MM.1S (cell line): Measurements from ENCODE around the gene TGFBR2.

ENCODE experiments used
- DNase-seq: peaks from one replicate; pipeline ENCODE4 v3.0.0-alpha.2; 2015
- H2AFZ ChIP-seq: fragments of 300-600 bp; sonication (generic); 2 replicates; pipeline ENCODE4 v1.6.0; 2016; ENCODE audit warnings: antibody characterized with exemption, low read length
- H3F3A ChIP-seq: fragments of 300-600 bp; sonication (generic); 2 replicates; pipeline ENCODE4 v1.6.1; 2016; ENCODE audit warnings: mild to moderate bottlenecking, antibody characterized with exemption, low read length, moderate library complexity, mixed read lengths; ENCODE audit not compliant: insufficient read depth
- H3K27ac ChIP-seq: fragments of 300-600 bp; sonication (generic); 2 replicates; pipeline ENCODE4 v1.5.1; 2016; ENCODE audit warnings: mild to moderate bottlenecking, low read length
- H3K27me3 ChIP-seq: fragments of 300-600 bp; sonication (generic); replicated peaks from 2 replicates; pipeline ENCODE4 v1.6.0; 2016; ENCODE audit warnings: low read length; ENCODE audit not compliant: insufficient read depth
- H3K36me3 ChIP-seq: fragments of 300-600 bp; sonication (generic); replicated peaks from 2 replicates; pipeline ENCODE4 v1.6.1; 2016; ENCODE audit warnings: mild to moderate bottlenecking, low read length, mixed read lengths; ENCODE audit not compliant: insufficient read depth
- H3K4me1 ChIP-seq: fragments of 300-600 bp; sonication (generic); 2 replicates; pipeline ENCODE4 v1.6.1; 2016; ENCODE audit warnings: low read length, mixed read lengths
- H3K4me2 ChIP-seq: fragments of 300-600 bp; sonication (generic); 2 replicates; pipeline ENCODE4 v1.6.0; 2016; ENCODE audit warnings: low read depth, low read length
- H3K4me3 ChIP-seq: fragments of 300-600 bp; sonication (generic); 2 replicates; pipeline ENCODE4 v1.5.1; 2016; ENCODE audit warnings: low read length, mixed read lengths
- H3K79me2 ChIP-seq: fragments of 300-600 bp; sonication (generic); 2 replicates; pipeline ENCODE4 v1.6.1; 2016; ENCODE audit warnings: mixed run types, low read length, mixed read lengths
- H3K9ac ChIP-seq: fragments of 300-600 bp; sonication (generic); 2 replicates; pipeline ENCODE4 v1.6.1; 2016; ENCODE audit warnings: low read length, mixed read lengths
- H3K9me2 ChIP-seq: fragments of 300-600 bp; sonication (generic); replicated peaks from 2 replicates; pipeline ENCODE4 v1.6.1; 2016; ENCODE audit warnings: mild to moderate bottlenecking, low read length, mixed read lengths; ENCODE audit not compliant: insufficient read depth
- H3K9me3 ChIP-seq: fragments of 300-600 bp; sonication (generic); replicated peaks from 2 replicates; pipeline ENCODE4 v1.6.1; 2016; ENCODE audit warnings: mild to moderate bottlenecking, low read length, mixed read lengths; ENCODE audit not compliant: insufficient read depth
- H4K20me1 ChIP-seq: fragments of 300-600 bp; sonication (generic); 2 replicates; pipeline ENCODE4 v1.6.1; 2016; ENCODE audit warnings: mild to moderate bottlenecking, low read length, moderate library complexity, mixed read lengths; ENCODE audit not compliant: insufficient read depth
- EZH2 ChIP-seq: fragments of 300-600 bp; sonication (generic); optimal IDR thresholded peaks from 2 replicates; pipeline ENCODE3; 2017; ENCODE audit warnings: low read depth, mild to moderate bottlenecking, antibody characterized with exemption, low read length, mixed read lengths
- EZH2phosphoT487 ChIP-seq: fragments of 300-600 bp; sonication (generic); IDR thresholded peaks from 2 replicates; pipeline ENCODE4 v1.6.1; 2018; ENCODE audit warnings: antibody characterized with exemption, low read length
- TF ChIP-seq, protein P1 (sequence below): fragments of 300-600 bp; sonication (generic); IDR thresholded peaks from 2 replicates; pipeline ENCODE4 v1.5.1; 2016; ENCODE audit warnings: antibody characterized with exemption, low read length, mixed read lengths

TGFBR2 gene

DNA sequence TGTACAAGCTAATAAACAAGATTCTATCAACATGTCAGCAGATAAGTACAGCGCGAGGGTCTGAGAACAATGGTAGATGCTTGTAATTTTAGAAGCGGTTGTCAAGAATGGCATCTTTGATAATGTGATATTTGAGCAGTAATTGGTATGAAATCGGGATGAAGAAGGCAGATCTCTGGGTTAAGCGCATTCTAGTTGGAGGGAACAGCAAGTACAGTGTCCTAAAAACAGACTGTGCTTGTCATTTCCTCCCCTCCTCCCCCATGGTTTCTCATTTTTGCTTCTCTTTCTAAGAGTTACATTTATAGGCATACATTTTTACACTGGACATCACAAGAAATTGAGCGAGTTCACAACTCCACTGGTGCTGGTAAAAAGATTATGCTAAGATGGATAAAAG, 23.3 kb downstream of the TGFBR2 start:
- Histone ChIP-seq H3F3A (no peaks in the 10 kb centered on the region), H3K27me3 (no peaks in the 10 kb centered on the region), H3K4me1 (peaks cover 32% of the 10 kb centered on the region), H3K9me2 (no peaks in the 10 kb centered on the region), H2AFZ (no peak overlapping the region), H4K20me1 (no peaks in the 10 kb centered on the region), H3K9ac (no peak overlapping the region), H3K4me2 (peak overlapping the region; percentile 33), H3K79me2 (peaks cover 80% of the 10 kb centered on the region), H3K36me3 (no peaks in the 10 kb centered on the region), H3K9me3 (no peaks in the 10 kb centered on the region), H3K4me3 (no peak overlapping the region), H3K27ac (peak overlapping the region; percentile 38; the same call in 1 of the 2 replicates)
- TF ChIP-seq EZH2 (no peak), EZH2phosphoT487 (no peak)
- TF ChIP-seq, protein P1, sequence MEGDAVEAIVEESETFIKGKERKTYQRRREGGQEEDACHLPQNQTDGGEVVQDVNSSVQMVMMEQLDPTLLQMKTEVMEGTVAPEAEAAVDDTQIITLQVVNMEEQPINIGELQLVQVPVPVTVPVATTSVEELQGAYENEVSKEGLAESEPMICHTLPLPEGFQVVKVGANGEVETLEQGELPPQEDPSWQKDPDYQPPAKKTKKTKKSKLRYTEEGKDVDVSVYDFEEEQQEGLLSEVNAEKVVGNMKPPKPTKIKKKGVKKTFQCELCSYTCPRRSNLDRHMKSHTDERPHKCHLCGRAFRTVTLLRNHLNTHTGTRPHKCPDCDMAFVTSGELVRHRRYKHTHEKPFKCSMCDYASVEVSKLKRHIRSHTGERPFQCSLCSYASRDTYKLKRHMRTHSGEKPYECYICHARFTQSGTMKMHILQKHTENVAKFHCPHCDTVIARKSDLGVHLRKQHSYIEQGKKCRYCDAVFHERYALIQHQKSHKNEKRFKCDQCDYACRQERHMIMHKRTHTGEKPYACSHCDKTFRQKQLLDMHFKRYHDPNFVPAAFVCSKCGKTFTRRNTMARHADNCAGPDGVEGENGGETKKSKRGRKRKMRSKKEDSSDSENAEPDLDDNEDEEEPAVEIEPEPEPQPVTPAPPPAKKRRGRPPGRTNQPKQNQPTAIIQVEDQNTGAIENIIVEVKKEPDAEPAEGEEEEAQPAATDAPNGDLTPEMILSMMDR, result no peak
- no peak for DNase-seq

DNA sequence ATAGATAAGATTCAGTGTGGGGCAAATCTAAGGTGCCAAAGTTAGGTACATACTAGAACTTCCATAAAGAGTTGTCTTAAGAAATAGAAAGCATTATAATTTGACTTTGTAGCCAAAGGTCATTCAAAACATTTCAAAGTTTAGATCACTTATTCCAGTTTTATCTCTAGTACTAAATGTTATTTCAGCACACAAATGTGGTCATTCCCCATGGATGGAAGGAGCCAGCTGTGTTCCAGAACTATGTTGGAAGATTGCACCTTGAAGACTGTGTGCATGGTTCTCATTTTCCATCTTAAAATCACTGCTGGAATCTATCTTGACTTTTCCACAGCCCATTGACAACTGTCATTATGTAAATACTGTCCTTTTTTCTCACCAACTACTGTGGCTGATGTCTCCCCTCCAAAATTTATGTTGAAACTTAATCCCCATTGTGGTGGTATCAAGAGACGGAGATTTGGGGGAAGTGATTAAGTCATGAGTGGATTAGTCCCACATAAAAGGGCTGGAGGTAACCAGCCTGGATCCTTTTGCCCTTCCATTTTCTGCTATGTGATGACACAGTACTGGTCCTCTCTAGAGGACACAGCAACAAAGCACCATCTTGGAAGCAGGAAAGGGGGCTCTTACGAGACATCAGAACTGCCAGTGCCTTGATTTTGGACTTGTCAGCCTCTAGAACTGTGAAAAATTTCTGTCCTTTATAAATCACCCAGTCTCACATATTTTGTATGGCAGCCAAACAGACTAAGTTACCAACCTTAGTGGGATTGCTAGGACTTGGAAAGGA, 24.0 kb downstream of the TGFBR2 start:
- H3F3A ChIP-seq, result no peaks in the 10 kb centered on the region
- no peaks in the 10 kb centered on the region for H4K20me1 ChIP-seq
- H3K79me2 ChIP-seq, result peaks cover 83% of the 10 kb centered on the region
- H3K4me2 ChIP-seq, result 0 out of 2 replicates have a peak overlapping the region, but pooled peaks have one; percentile 33
- peak overlapping the region; percentile 38; the same call in 1 of the 2 replicates for H3K27ac ChIP-seq
- TF ChIP-seq EZH2 (no peak), EZH2phosphoT487 (no peak)
- TF ChIP-seq, protein P1, result no peak
- H3K27me3 ChIP-seq, result no peaks in the 10 kb centered on the region
- H3K9me3 ChIP-seq, result no peaks in the 10 kb centered on the region
- H3K4me3 ChIP-seq, result no peak overlapping the region
- no peak overlapping the region for H3K9ac ChIP-seq
- H3K36me3 ChIP-seq, result no peaks in the 10 kb centered on the region
- H2AFZ ChIP-seq, result no peak overlapping the region
- DNase-seq, result no peak
- no peaks in the 10 kb centered on the region for H3K9me2 ChIP-seq
- H3K4me1 ChIP-seq, result peaks cover 32% of the 10 kb centered on the region

DNA sequence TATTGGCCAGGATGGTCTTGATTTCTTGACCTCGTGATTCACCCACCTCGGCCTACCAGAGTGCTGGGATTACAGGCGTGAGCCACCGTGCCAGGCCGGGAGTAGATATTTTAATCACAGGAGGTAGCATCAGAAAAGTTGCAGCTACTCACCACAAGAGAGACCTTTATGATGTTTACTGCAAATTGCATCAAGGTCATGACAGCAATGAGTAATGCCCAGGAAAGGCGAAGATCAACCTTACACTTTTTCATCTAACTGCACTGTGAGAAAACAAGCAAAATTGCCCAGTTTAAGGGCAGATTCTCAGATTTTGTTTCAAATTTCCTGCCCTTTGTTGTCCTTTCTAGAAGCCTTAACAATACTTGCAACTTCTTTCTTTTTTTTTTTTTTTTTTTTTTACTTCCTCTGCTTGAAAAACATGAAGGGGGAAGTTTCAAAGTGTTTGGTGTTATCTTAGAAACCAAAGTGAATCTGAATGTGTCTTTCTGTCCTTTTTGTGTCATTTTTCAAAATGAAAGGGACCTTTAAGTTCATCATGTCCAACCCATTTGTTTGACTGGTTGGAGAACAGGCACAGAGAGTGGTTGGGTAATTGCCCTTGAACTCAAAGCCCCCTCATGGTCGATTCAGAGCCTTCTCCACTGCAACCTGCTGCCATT, 25.0 kb downstream of the TGFBR2 start:
- DNase-seq, result no peak
- Histone ChIP-seq H3K4me1 (peaks cover 32% of the 10 kb centered on the region), H3K79me2 (peaks cover 80% of the 10 kb centered on the region), H3K27ac (peak overlapping the region; percentile 33; the same call in 1 of the 2 replicates), H3K9me2 (no peaks in the 10 kb centered on the region), H4K20me1 (no peaks in the 10 kb centered on the region), H3K9ac (no peak overlapping the region), H3F3A (no peaks in the 10 kb centered on the region), H2AFZ (no peak overlapping the region), H3K27me3 (no peaks in the 10 kb centered on the region), H3K36me3 (no peaks in the 10 kb centered on the region), H3K4me3 (no peak overlapping the region), H3K4me2 (peak overlapping the region; percentile 46), H3K9me3 (no peaks in the 10 kb centered on the region)
- no peak for TF ChIP-seq EZH2phosphoT487
- TF ChIP-seq EZH2, result no peak
- TF ChIP-seq, protein P1, result no peak
